ENCODE results near the gene VPS50. TPM values are rescaled to one million over a fixed set of nuclear protein-coding genes. Genes with fewer than 3 reads are reported as not detected.

VPS50 gene
- total and polyA plus RNA-seq, 9 donors, result 7.7 to 28.6 (median 23.0) TPM

GRCh38 chr7:93218997-93219827 is 13.0 kb upstream of the VPS50 start:
- intact Hi-C loops (cut with DNase I), result no loop called here
- Histone ChIP-seq H3K9me3 (no peaks in the 10 kb centered on the region), H3K27ac (no peak overlapping the region), H3K4me1 (ENCODE audit: insufficient read depth) (no peaks in the 10 kb centered on the region), H3K4me3 (no peak overlapping the region), H3K27me3 (no peaks in the 10 kb centered on the region), H3K36me3 (no peaks in the 10 kb centered on the region)
- 72 to 82% (median 76%) methylated on average over 10 of the region's 10 CpGs for WGBS, 3 donors
- DNase-seq, result no peak
- TF ChIP-seq POLR2A (IDR thresholded peaks at IDR 0.05) (no peak), EP300 (IDR thresholded peaks at IDR 0.05) (no peak)
- TF ChIP-seq, protein P1, sequence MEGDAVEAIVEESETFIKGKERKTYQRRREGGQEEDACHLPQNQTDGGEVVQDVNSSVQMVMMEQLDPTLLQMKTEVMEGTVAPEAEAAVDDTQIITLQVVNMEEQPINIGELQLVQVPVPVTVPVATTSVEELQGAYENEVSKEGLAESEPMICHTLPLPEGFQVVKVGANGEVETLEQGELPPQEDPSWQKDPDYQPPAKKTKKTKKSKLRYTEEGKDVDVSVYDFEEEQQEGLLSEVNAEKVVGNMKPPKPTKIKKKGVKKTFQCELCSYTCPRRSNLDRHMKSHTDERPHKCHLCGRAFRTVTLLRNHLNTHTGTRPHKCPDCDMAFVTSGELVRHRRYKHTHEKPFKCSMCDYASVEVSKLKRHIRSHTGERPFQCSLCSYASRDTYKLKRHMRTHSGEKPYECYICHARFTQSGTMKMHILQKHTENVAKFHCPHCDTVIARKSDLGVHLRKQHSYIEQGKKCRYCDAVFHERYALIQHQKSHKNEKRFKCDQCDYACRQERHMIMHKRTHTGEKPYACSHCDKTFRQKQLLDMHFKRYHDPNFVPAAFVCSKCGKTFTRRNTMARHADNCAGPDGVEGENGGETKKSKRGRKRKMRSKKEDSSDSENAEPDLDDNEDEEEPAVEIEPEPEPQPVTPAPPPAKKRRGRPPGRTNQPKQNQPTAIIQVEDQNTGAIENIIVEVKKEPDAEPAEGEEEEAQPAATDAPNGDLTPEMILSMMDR (IDR thresholded peaks at IDR 0.05), result no peak

- intact Hi-C loops (cut with DNase I), result no loop called here
- H3K27me3 ChIP-seq, result no peaks in the 10 kb centered on the region
Measured at GRCh38 chr7:93219868-93220267, 12.3 kb upstream of the VPS50 start.

GRCh38 chr7:93226310-93226709 is 5.9 kb upstream of the VPS50 start, which contains the start of gene HEPACAM2:
Gene HEPACAM2 (minus strand): TSS chr7:93226469.
- H3K4me3 ChIP-seq, result no peak within 1 kb of the TSS
- H3K36me3 ChIP-seq, result no peaks in the 10 kb centered on the region
- no peaks in the 10 kb centered on the region for H3K9me3 ChIP-seq
- intact Hi-C loops (cut with DNase I), result no loop called here
- no peak for DNase-seq
- H3K27ac ChIP-seq, result no peak within 1 kb of the TSS
- TF ChIP-seq, protein P1 (IDR thresholded peaks at IDR 0.05), result no peak
- TF ChIP-seq POLR2A (IDR thresholded peaks at IDR 0.05) (no peak), EP300 (IDR thresholded peaks at IDR 0.05) (no peak)
- H3K4me1 ChIP-seq (ENCODE audit: insufficient read depth), result no peaks in the 10 kb centered on the region
- WGBS, 3 donors, result 70 to 79% (median 74%) methylated on average over 2 of the region's 2 CpGs
- no peaks in the 10 kb centered on the region for H3K27me3 ChIP-seq

More at GRCh38 chr7:93219868-93220267, 12.3 kb upstream of the VPS50 start:
- no peaks in the 10 kb centered on the region for H3K4me1 ChIP-seq (ENCODE audit: insufficient read depth)
- H3K4me3 ChIP-seq, result no peak overlapping the region
- no peak overlapping the region for H3K27ac ChIP-seq
- no peak for DNase-seq
- WGBS, 3 donors, result 53 to 65% (median 60%) methylated on average over 1 of the region's 1 CpG
- H3K9me3 ChIP-seq, result no peaks in the 10 kb centered on the region
- no peak for TF ChIP-seq POLR2A (IDR thresholded peaks at IDR 0.05)
- no peak for TF ChIP-seq EP300 (IDR thresholded peaks at IDR 0.05)
- H3K36me3 ChIP-seq, result no peaks in the 10 kb centered on the region

DNA sequence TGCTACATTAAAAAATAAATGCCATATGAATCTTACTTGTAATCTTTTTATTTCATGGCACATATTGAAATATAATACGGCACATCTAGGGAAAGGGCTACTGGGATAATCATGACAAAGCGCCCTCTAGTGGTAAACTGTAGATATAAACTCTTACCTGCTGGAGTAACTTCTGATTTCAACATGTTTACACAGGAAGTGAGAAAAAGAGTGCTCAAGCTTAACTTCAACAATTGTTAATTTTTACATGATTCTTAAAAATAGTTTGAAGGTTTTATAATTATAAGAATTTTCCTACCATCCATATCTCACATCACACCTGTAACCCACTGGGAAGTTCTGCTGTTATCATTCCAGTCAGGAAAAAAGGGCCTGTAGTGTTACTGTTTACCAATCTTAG is 3.9 kb upstream of the VPS50 start:
- H3K27me3 ChIP-seq, result no peaks in the 10 kb centered on the region
- no peak overlapping the region for H3K4me3 ChIP-seq
- intact Hi-C loops (cut with DNase I), result no loop called here
- H3K27ac ChIP-seq, result no peak overlapping the region
- H3K4me1 ChIP-seq (ENCODE audit: insufficient read depth), result no peaks in the 10 kb centered on the region
- DNase-seq, result no peak
- TF ChIP-seq, protein P1 (IDR thresholded peaks at IDR 0.05), result peak in 2 of 3 donors; percentile 11 to 43
- no peak for TF ChIP-seq POLR2A (IDR thresholded peaks at IDR 0.05)
- WGBS, 3 donors, result 1 to 2% (median 1%) methylated on average over 2 of the region's 2 CpGs
- H3K36me3 ChIP-seq, result no peaks in the 10 kb centered on the region
- H3K9me3 ChIP-seq, result no peaks in the 10 kb centered on the region

GRCh38 chr7:93231259-93231658 is 907 bp upstream of the VPS50 start:
- Histone ChIP-seq H3K9me3 (no peaks in the 10 kb centered on the region), H3K36me3 (no peaks in the 10 kb centered on the region), H3K27ac (no peak overlapping the region), H3K4me1 (ENCODE audit: insufficient read depth) (no peaks in the 10 kb centered on the region), H3K27me3 (no peaks in the 10 kb centered on the region), H3K4me3 (peak overlapping the region; percentile 85)
- TF ChIP-seq, protein P1 (IDR thresholded peaks at IDR 0.05), result no peak
- TF ChIP-seq POLR2A (IDR thresholded peaks at IDR 0.05) (no peak), EP300 (IDR thresholded peaks at IDR 0.05) (no peak)
- intact Hi-C loops (cut with DNase I), result no loop called here
- 53 to 59% (median 58%) methylated on average over 5 of the region's 5 CpGs for WGBS, 3 donors
- DNase-seq, result no peak
